RCC 7860 (cell line): ENCODE results near the gene H1-8.
"Not testable (repeated sequence)": the region's sequence is repeated elsewhere in the genome, so short reads cannot be mapped to it uniquely, and the experiment has no call there.

Experiments
- DNase-seq: peaks from one replicate; pipeline ENCODE4 v3.0.0-alpha.2; 2015; ENCODE audit warnings: low spot score
- FAIRE-seq: peaks from 2 replicates; lab custom pipeline; 2012; peaks lifted over from hg19 to GRCh38; lab: Jason Lieb, UNC

Gene H1-8

GRCh38 chr3:129514563-129514962 lies 28.4 kb upstream of the H1-8 start:
- DNase-seq, result no peak
- no peak for FAIRE-seq

- FAIRE-seq, DNase-seq: not testable (repeated sequence)
Measured at GRCh38 chr3:129515108-129515820, 27.7 kb upstream of the H1-8 start.

- not testable (repeated sequence) for FAIRE-seq, DNase-seq
Measured at GRCh38 chr3:129515821-129516432, 27.0 kb upstream of the H1-8 start.

GRCh38 chr3:129517516-129517915 lies 25.5 kb upstream of the H1-8 start:
- DNase-seq (no peak), FAIRE-seq (no peak)

GRCh38 chr3:129518038-129518561 lies 24.9 kb upstream of the H1-8 start:
- DNase-seq (no peak), FAIRE-seq (no peak)

- DNase-seq, result no peak
- no peak for FAIRE-seq
Measured at GRCh38 chr3:129518581-129518980, 24.4 kb upstream of the H1-8 start.

- no peak for FAIRE-seq
- no peak for DNase-seq
Measured at GRCh38 chr3:129519449-129519848, 23.5 kb upstream of the H1-8 start.

GRCh38 chr3:129519896-129520715 lies 22.9 kb upstream of the H1-8 start:
- no peak for DNase-seq
- FAIRE-seq, result no peak

- no peak for DNase-seq
- FAIRE-seq, result no peak
Measured at GRCh38 chr3:129520960-129521359, 22.0 kb upstream of the H1-8 start.

GRCh38 chr3:129521611-129522010 lies 21.4 kb upstream of the H1-8 start:
- no peak for FAIRE-seq

GRCh38 chr3:129522953-129523352 lies 20.0 kb upstream of the H1-8 start:
- FAIRE-seq, result no peak
- no peak for DNase-seq

More at GRCh38 chr3:129521611-129522010, 21.4 kb upstream of the H1-8 start:
- DNase-seq, result no peak

- DNase-seq, result no peak
- no peak for FAIRE-seq
Measured at GRCh38 chr3:129524081-129524480, 18.9 kb upstream of the H1-8 start.

GRCh38 chr3:129525341-129525968 lies 17.5 kb upstream of the H1-8 start:
- FAIRE-seq, result no peak
- peak; percentile 48 for DNase-seq

GRCh38 chr3:129526121-129526900 lies 16.7 kb upstream of the H1-8 start:
- no peak for DNase-seq
- FAIRE-seq, result no peak

GRCh38 chr3:129527262-129527661 lies 15.7 kb upstream of the H1-8 start:
- no peak for FAIRE-seq
- DNase-seq, result no peak

GRCh38 chr3:129528589-129529100 lies 14.3 kb upstream of the H1-8 start, which contains the start of gene RHO:
Gene RHO, plus strand, starts transcription at chr3:129528639. Its CDS starts 95 bp downstream, at chr3:129528734.
- DNase-seq (no peak), FAIRE-seq (no peak)

GRCh38 chr3:129529436-129530210 lies 13.4 kb upstream of the H1-8 start:
- FAIRE-seq (no peak), DNase-seq (no peak)

GRCh38 chr3:129530251-129530791 lies 12.7 kb upstream of the H1-8 start:
- FAIRE-seq, result no peak
- no peak for DNase-seq

GRCh38 chr3:129530821-129531220 lies 12.2 kb upstream of the H1-8 start:
- FAIRE-seq (no peak), DNase-seq (no peak)
